A673 (cell line): ENCODE results near the gene COL13A1.

Experiments
- CTCF ChIP-seq: fragments of 300-800, 200-600 bp; sonication (generic); conservative IDR thresholded peaks from 2 replicates; pipeline ENCODE4 v1.5.1; 2017; ENCODE audit warnings: low read depth, mild to moderate bottlenecking, antibody characterized with exemption, low read length, moderate library complexity, mixed read lengths
- EZH2 ChIP-seq: fragments of 200-600 bp; sonication (generic); IDR thresholded peaks from 2 replicates; pipeline ENCODE4 v1.6.1; 2017; ENCODE audit warnings: borderline replicate concordance, low read depth, mild to moderate bottlenecking, mixed read lengths, antibody characterized with exemption, low read length; ENCODE audit not compliant: poor library complexity, severe bottlenecking

- TF ChIP-seq CTCF: no peak
- no peak for TF ChIP-seq EZH2
Observed at GRCh38 chr10:69915215-69915560, 113.5 kb downstream of the COL13A1 start.
